Globus pallidus (tissue), 1 donor: Measurements from ENCODE around the gene TCF12.
A peak's percentile ranks its signal among the peaks of the same experiment; 100 is the strongest.

ENCODE experiments used
- DNase-seq: peaks from one replicate; pipeline ENCODE4 v3.0.0-alpha.2; 2015; ENCODE audit warnings: low spot score

Gene TCF12

GRCh38 chr15:57255751-57256341 is 337.4 kb downstream of the TCF12 start:
- no peak for DNase-seq

GRCh38 chr15:57256939-57257338 is 338.5 kb downstream of the TCF12 start:
- no peak for DNase-seq

- DNase-seq: no peak
Measured at GRCh38 chr15:57259568-57260040, 341.2 kb downstream of the TCF12 start.

GRCh38 chr15:57263520-57263919 is 345.1 kb downstream of the TCF12 start:
- no peak for DNase-seq

DNA sequence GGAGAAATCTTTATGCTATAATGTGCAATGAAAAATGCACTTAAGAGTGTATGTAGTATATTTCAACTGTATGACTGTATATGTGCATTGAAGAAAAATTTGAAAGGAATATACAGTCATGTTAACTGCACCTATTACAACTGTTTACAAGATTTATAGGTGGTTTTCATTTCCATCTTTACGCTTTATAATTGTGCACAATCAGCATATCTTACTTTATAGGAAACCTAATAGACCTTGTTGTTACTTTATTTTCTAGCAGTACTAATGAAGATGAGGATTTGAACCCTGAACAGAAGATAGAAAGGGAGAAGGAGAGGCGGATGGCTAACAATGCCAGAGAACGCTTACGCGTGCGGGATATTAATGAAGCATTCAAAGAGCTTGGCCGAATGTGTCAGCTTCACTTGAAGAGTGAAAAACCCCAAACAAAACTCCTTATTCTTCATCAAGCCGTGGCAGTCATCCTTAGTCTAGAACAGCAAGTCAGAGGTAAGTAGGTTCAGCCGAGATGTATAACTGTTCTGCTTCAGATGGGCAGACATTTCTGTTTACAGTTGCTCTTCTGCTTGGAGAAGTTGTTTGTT is 354.4 kb downstream of the TCF12 start:
- DNase-seq: peak; percentile 35

- no peak for DNase-seq
Measured at GRCh38 chr15:57273402-57273801, 355.0 kb downstream of the TCF12 start.

GRCh38 chr15:57278439-57278838 is 360.0 kb downstream of the TCF12 start:
- no peak for DNase-seq

- no peak for DNase-seq
Measured at GRCh38 chr15:57280464-57280863, 362.0 kb downstream of the TCF12 start.

- DNase-seq: no peak
Measured at GRCh38 chr15:57281321-57281720, 362.9 kb downstream of the TCF12 start.

DNA sequence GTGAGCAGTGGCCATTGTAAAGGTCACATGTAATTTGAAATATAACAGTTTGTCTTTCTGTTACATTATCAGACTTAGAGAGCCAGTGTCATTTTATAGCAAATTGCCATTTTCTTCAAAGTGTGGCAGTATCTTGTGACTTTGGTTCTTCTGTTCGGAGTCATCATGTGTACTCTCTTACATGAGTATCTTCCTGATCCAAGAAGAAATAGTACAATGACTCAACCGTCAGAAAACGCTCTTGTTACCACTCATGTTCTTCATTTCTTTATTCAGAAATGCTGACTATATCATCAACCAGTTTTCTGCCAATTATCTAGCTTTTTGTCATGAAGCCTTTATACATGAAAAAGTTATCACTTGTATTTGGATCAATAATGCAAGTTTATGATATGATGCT is 364.2 kb downstream of the TCF12 start:
- DNase-seq: no peak

DNA sequence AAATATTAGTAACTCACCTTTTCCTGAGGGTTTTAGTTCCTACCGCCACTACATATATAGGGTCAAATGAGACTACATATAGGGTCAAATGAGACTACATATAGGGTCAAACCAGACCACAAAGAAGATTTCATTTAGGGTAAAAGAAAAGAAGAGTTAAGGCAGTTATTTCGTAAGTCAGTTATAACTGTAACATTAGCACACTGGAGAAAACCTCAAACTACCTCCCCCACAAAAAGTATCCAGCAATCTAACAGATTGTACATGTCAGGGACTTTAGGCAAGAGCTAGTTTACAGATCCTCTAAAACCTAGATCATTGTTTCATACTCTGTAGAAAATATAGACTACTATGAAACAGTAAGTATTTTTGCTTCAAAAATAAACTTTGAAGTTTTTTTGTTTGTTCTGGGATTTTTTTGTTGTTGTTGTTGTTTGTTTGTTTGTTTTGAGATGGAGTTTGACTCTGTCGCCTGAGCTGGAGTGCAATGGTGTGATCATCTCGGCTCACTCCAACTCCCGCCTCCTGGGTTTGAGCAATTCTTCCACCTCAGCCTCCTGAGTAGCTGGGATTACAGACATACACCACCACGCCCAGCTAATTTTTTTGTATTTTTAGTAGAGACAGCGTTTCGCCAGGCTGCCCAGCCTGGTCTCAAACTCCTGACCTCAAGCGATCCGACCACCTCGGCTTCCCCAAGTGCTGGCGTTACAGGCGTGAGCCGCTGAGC is 365.5 kb downstream of the TCF12 start:
- no peak for DNase-seq

- no peak for DNase-seq
Measured at GRCh38 chr15:57284535-57284934, 366.1 kb downstream of the TCF12 start.

GRCh38 chr15:57285386-57285785 is 366.9 kb downstream of the TCF12 start:
- no peak for DNase-seq

DNA sequence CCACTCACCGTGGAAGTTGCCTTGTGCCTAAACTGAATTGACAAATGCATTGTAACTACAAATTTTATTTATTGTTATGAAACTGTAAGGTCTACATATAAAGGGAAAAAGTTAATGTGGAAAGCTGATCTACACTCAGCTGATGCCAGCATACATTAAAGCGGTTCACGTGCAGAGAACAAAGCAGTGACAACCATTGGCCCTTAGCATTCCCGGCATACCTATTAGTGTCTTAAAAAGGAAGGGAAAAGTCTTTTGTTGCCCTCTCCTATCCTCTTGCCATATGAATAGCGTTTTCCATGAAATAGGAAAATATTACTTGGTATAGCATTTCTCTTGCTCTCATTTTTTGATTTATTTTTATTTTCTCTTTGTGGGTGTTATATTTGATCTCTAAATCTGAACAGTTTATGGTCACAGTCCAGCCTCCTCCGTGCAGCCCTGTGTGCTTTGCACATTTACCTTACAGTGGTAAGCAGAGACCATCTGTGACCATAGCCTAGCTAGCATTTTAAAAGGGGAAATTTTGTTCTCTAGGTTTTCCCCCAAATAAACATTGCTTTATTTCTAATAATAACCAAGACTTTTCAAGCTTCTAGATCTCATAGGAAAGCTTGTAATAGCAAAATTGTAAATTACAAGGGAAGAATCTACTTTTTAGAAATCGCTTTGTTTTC is 368.1 kb downstream of the TCF12 start:
- DNase-seq: no peak

GRCh38 chr15:57287123-57287521 is 368.7 kb downstream of the TCF12 start:
- DNase-seq: no peak

GRCh38 chr15:57288926-57289580 is 370.6 kb downstream of the TCF12 start:
- DNase-seq: no peak

DNA sequence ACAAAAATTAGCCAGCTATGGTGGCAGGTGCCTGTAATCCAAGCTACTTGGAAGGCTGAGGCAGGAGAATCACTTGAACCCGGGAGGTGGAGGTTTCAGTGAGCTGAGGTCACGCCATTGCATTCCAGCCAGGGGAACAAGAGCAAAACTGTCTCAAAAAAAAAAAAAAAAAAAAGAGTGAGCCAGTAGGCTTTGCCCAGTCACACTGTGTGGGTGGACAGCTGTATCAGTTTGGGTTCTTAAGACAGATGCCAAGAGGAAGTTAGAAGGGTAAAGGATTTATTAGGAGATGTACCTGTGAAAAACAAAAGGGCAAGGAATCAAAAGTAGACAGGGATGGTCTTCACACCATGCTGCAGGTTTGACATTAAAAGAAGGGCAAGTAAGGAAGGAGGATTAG is 371.7 kb downstream of the TCF12 start:
- no peak for DNase-seq

DNA sequence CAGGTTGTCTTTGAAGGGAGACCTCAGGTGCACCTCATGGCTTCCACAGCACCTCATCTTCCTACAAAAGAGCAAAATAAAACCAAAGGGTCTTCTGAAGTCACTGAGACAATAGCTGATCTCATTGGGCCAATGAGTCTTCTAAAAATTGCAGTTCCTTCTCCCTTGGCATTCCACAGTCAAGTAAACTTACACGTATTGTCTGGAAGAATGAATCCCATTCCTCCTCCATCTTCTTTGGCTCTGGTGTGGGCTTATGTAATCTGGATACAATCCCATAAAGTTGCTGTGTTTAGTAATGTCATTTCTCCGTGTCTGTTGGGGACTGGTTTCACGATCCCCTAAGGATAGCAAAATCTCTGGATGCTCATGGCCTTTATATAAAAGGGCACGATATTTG is 372.4 kb downstream of the TCF12 start:
- no peak for DNase-seq

GRCh38 chr15:57296473-57297162 is 378.2 kb downstream of the TCF12 start:
- DNase-seq: no peak

- DNase-seq: no peak
Measured at GRCh38 chr15:57297163-57297593, 378.7 kb downstream of the TCF12 start.

DNA sequence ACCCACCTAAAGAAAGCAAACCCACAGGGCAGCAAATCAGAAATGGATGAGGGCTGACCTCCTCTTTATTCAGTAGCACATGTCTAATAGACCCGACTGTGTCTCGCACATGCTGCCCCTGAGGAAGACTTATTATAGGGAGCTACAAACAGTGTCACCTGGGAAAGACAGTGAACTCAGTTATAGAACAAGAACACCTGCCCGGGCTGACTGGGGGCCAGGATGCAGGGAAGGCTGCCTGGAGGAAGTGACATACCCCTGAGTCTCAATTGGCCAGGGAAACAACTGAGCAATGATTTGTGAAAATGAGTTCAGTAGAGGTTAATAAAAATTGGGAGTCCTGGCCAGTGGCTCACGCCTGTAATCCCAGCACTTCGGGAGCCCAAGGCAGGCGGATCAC is 379.2 kb downstream of the TCF12 start:
- no peak for DNase-seq

DNA sequence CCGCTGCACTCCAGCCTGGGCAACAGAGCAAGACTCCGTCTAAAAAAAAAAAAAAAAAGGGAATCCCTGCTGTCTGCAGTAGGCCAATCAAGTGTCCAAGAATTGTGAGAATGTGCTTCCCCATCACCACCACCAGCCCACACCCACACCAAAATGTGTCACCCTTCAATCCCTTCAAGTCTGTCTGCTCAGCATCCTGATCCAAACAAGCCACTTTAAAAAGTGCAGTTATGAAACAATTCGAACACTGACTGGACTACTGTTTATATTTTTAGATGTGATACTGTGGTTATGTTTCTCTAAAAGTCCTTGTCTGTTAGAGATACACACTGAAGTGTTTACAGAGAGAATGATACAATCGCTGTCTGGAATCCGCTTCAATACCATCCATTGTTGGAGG is 379.8 kb downstream of the TCF12 start:
- no peak for DNase-seq
